Muscle of leg (tissue), 11 donors: ENCODE data around the gene LPIN1. TPM values are rescaled to one million over a fixed set of nuclear protein-coding genes. Genes with fewer than 3 reads are reported as not detected.
A peak's percentile ranks its signal among the peaks of the same experiment; 100 is the strongest.

Experiments
- DNase-seq: peaks from one replicate; pipeline ENCODE4 v3.0.0; 2013
- H3K27ac ChIP-seq: one replicate; pipeline ENCODE4 v1.5.1; 2013; ENCODE audit warnings: mild to moderate bottlenecking, low read length, control low read depth
- H3K27me3 ChIP-seq: one replicate; pipeline ENCODE4 v1.6.1; 2013; ENCODE audit warnings: low read length; ENCODE audit not compliant: control insufficient read depth, insufficient read depth
- H3K36me3 ChIP-seq: one replicate; pipeline ENCODE4 v1.6.1; 2013; ENCODE audit warnings: low read length; ENCODE audit not compliant: control insufficient read depth, insufficient read depth
- H3K4me1 ChIP-seq: one replicate; pipeline ENCODE4 v1.6.1; 2013; ENCODE audit warnings: low read length; ENCODE audit not compliant: control insufficient read depth, insufficient read depth
- H3K4me3 ChIP-seq: one replicate; pipeline ENCODE4 v1.5.1; 2013; ENCODE audit warnings: low read length, control low read depth
- H3K9me3 ChIP-seq: replicated peaks from 2 replicates; pipeline ENCODE4 v1.6.1; 2013; ENCODE audit warnings: low read depth, low read length; ENCODE audit not compliant: control insufficient read depth
- WGBS: methylation state at CpG from one replicate; pipeline ENCODE4 v1.1.5; 2013; ENCODE audit warnings: missing lambda C conversion rate; ENCODE audit not compliant: insufficient coverage; 5-methylcytosine and 5-hydroxymethylcytosine counted together
- polyA plus RNA-seq, 8 donors: library from polyadenylated mRNA; unstranded; fragments of 120-200 nt; gene quantifications; one replicate each; pipeline versions ENCODE4 v1.2.1 to v1.2.3, GENCODE V29; 2013; ENCODE audit warnings: inconsistent platforms in 1 of 8, low replicate concordance in 1 of 8; ENCODE audit not compliant: insufficient read length in 8 of 8, insufficient read depth in 1 of 8
- total RNA-seq: library from RNA; stranded (reverse); fragments of 120-200 nt; gene quantifications from one replicate; pipeline ENCODE4 v1.2.4, GENCODE V29; 2013

The LPIN1 gene
- total and polyA plus RNA-seq, 9 donors = 12.9 to 20.2 (median 16.0) TPM

GRCh38 chr2:11862049-11862448 lies 115.6 kb downstream of the LPIN1 start:
- WGBS = no CpG with 5 or more reads among the region's 3 CpGs
- Histone ChIP-seq H3K27me3 (peaks cover 4% of the 10 kb centered on the region), H3K27ac (no peak overlapping the region), H3K36me3 (no peaks in the 10 kb centered on the region), H3K9me3 (peaks cover 14% of the 10 kb centered on the region), H3K4me3 (no peak overlapping the region), H3K4me1 (peaks cover 8% of the 10 kb centered on the region)
- DNase-seq = no peak

GRCh38 chr2:11863103-11863502 lies 116.7 kb downstream of the LPIN1 start:
- Histone ChIP-seq H3K36me3 (no peaks in the 10 kb centered on the region), H3K4me3 (no peak overlapping the region), H3K27me3 (peaks cover 4% of the 10 kb centered on the region), H3K9me3 (peaks cover 11% of the 10 kb centered on the region), H3K27ac (peak overlapping the region; percentile 48), H3K4me1 (peaks cover 8% of the 10 kb centered on the region)
- no peak for DNase-seq
- WGBS = 70% methylated on average over 6 of the region's 7 CpGs

GRCh38 chr2:11863513-11864328 lies 117.3 kb downstream of the LPIN1 start:
- peaks cover 4% of the 10 kb centered on the region for H3K27me3 ChIP-seq
- H3K4me3 ChIP-seq = no peak overlapping the region
- peak; percentile 89 for DNase-seq
- peaks cover 6% of the 10 kb centered on the region for H3K9me3 ChIP-seq
- 0% methylated on average over 4 of the region's 12 CpGs for WGBS
- H3K36me3 ChIP-seq = no peaks in the 10 kb centered on the region
- peaks cover 8% of the 10 kb centered on the region for H3K4me1 ChIP-seq
- H3K27ac ChIP-seq = peak overlapping the region; percentile 67

- no peak overlapping the region for H3K4me3 ChIP-seq
- 95% methylated on average over 6 of the region's 8 CpGs for WGBS
- H3K4me1 ChIP-seq = peaks cover 8% of the 10 kb centered on the region
- no peak for DNase-seq
- peaks cover 4% of the 10 kb centered on the region for H3K27me3 ChIP-seq
- H3K36me3 ChIP-seq = no peaks in the 10 kb centered on the region
- H3K9me3 ChIP-seq = no peaks in the 10 kb centered on the region
- H3K27ac ChIP-seq = no peak overlapping the region
Measured at GRCh38 chr2:11864724-11865123, 118.3 kb downstream of the LPIN1 start.

GRCh38 chr2:11865378-11865777 lies 118.9 kb downstream of the LPIN1 start:
- peaks cover 8% of the 10 kb centered on the region for H3K4me1 ChIP-seq
- no peak overlapping the region for H3K27ac ChIP-seq
- H3K27me3 ChIP-seq = peaks cover 4% of the 10 kb centered on the region
- DNase-seq = no peak
- no peak overlapping the region for H3K4me3 ChIP-seq
- 80% methylated on average over 2 of the region's 8 CpGs for WGBS
- H3K36me3 ChIP-seq = no peaks in the 10 kb centered on the region
- H3K9me3 ChIP-seq = no peaks in the 10 kb centered on the region

GRCh38 chr2:11865805-11866204 lies 119.4 kb downstream of the LPIN1 start:
- DNase-seq = no peak
- Histone ChIP-seq H3K27me3 (peaks cover 2% of the 10 kb centered on the region), H3K9me3 (no peaks in the 10 kb centered on the region), H3K27ac (no peak overlapping the region), H3K4me3 (no peak overlapping the region), H3K36me3 (no peaks in the 10 kb centered on the region), H3K4me1 (peaks cover 8% of the 10 kb centered on the region)
- 86% methylated on average over 13 of the region's 13 CpGs for WGBS

GRCh38 chr2:11866358-11867335 lies 120.2 kb downstream of the LPIN1 start:
- Histone ChIP-seq H3K36me3 (no peaks in the 10 kb centered on the region), H3K4me3 (no peak overlapping the region), H3K27me3 (peaks cover 2% of the 10 kb centered on the region), H3K9me3 (no peaks in the 10 kb centered on the region), H3K4me1 (peaks cover 8% of the 10 kb centered on the region), H3K27ac (no peak overlapping the region)
- 79% methylated on average over 7 of the region's 12 CpGs for WGBS
- DNase-seq = no peak

GRCh38 chr2:11867926-11868325 lies 121.5 kb downstream of the LPIN1 start:
- H3K27me3 ChIP-seq = peaks cover 2% of the 10 kb centered on the region
- DNase-seq = no peak
- H3K36me3 ChIP-seq = no peaks in the 10 kb centered on the region
- H3K4me1 ChIP-seq = peaks cover 8% of the 10 kb centered on the region
- H3K4me3 ChIP-seq = no peak overlapping the region
- H3K27ac ChIP-seq = no peak overlapping the region
- no peaks in the 10 kb centered on the region for H3K9me3 ChIP-seq
- no CpG with 5 or more reads among the region's 2 CpGs for WGBS

GRCh38 chr2:11869391-11869991 lies 123.1 kb downstream of the LPIN1 start:
- WGBS = 96% methylated on average over 3 of the region's 8 CpGs
- H3K36me3 ChIP-seq = no peaks in the 10 kb centered on the region
- H3K4me3 ChIP-seq = no peak overlapping the region
- H3K27me3 ChIP-seq = no peaks in the 10 kb centered on the region
- H3K4me1 ChIP-seq = no peaks in the 10 kb centered on the region
- no peak overlapping the region for H3K27ac ChIP-seq
- H3K9me3 ChIP-seq = no peaks in the 10 kb centered on the region
- DNase-seq = no peak

GRCh38 chr2:11870064-11870463 lies 123.6 kb downstream of the LPIN1 start:
- H3K36me3 ChIP-seq = no peaks in the 10 kb centered on the region
- no peaks in the 10 kb centered on the region for H3K9me3 ChIP-seq
- H3K27me3 ChIP-seq = no peaks in the 10 kb centered on the region
- H3K4me1 ChIP-seq = no peaks in the 10 kb centered on the region
- no peak for DNase-seq
- no peak overlapping the region for H3K4me3 ChIP-seq
- WGBS = 54% methylated on average over 2 of the region's 2 CpGs
- no peak overlapping the region for H3K27ac ChIP-seq
